ENCODE data around the gene BOK.
"Not testable (repeated sequence)": the region's sequence is repeated elsewhere in the genome, so short reads cannot be mapped to it uniquely, and the experiment has no call there.

BOK gene

GRCh38 chr2:241558532-241559322, at the start of gene BOK:
BOK (plus strand) TSS chr2:241558745; CDS start chr2:241559484, 739 bp downstream.
- H3K9me3 Mint-ChIP-seq, result peaks cover 10% of the 10 kb centered on the region
- ATAC-seq, result no peak
- H3K27ac Mint-ChIP-seq, result no peak within 1 kb of the TSS
- peaks cover 11% of the 10 kb centered on the region for H3K36me3 Mint-ChIP-seq
- peak within 1 kb of the TSS; percentile 54 for H3K4me3 Mint-ChIP-seq
- peaks cover 12% of the 10 kb centered on the region for H3K4me1 Mint-ChIP-seq
- peaks cover 80% of the 10 kb centered on the region for H3K27me3 Mint-ChIP-seq

GRCh38 chr2:241509155-241509784, 49.3 kb upstream of the BOK start:
- no peaks in the 10 kb centered on the region for H3K27me3 Mint-ChIP-seq
- H3K9me3 Mint-ChIP-seq, result no peaks in the 10 kb centered on the region
- no peaks in the 10 kb centered on the region for H3K36me3 Mint-ChIP-seq
- peak overlapping the region; percentile 87 for H3K4me3 Mint-ChIP-seq
- ATAC-seq, result no peak
- H3K4me1 Mint-ChIP-seq, result peaks cover 47% of the 10 kb centered on the region
- H3K27ac Mint-ChIP-seq, result peak overlapping the region; percentile 72

- Mint-ChIP-seq H3K27me3 (no peaks in the 10 kb centered on the region), H3K9me3 (no peaks in the 10 kb centered on the region), H3K27ac (no peak overlapping the region), H3K36me3 (no peaks in the 10 kb centered on the region), H3K4me3 (no peak overlapping the region), H3K4me1 (peaks cover 39% of the 10 kb centered on the region)
- ATAC-seq, result no peak
These were observed 47.3 kb upstream of the BOK start for GRCh38 chr2:241511091-241511741.

- no peak overlapping the region for H3K4me3 Mint-ChIP-seq
- peaks cover 11% of the 10 kb centered on the region for H3K9me3 Mint-ChIP-seq
- H3K27ac Mint-ChIP-seq, result no peak overlapping the region
- no peaks in the 10 kb centered on the region for H3K36me3 Mint-ChIP-seq
- H3K27me3 Mint-ChIP-seq, result no peaks in the 10 kb centered on the region
- H3K4me1 Mint-ChIP-seq, result peaks cover 22% of the 10 kb centered on the region
- no peak for ATAC-seq
These were observed 44.0 kb upstream of the BOK start for GRCh38 chr2:241514553-241514952.

GRCh38 chr2:241514986-241515737, 43.4 kb upstream of the BOK start:
- ATAC-seq, result no peak
- no peaks in the 10 kb centered on the region for H3K27me3 Mint-ChIP-seq
- no peak overlapping the region for H3K4me3 Mint-ChIP-seq

GRCh38 chr2:241516520-241516965, 42.0 kb upstream of the BOK start:
- H3K4me3 Mint-ChIP-seq, result no peak overlapping the region
- no peaks in the 10 kb centered on the region for H3K36me3 Mint-ChIP-seq
- ATAC-seq, result no peak
- H3K9me3 Mint-ChIP-seq, result peaks cover 11% of the 10 kb centered on the region
- peaks cover 8% of the 10 kb centered on the region for H3K27me3 Mint-ChIP-seq
- H3K4me1 Mint-ChIP-seq, result peaks cover 13% of the 10 kb centered on the region
- H3K27ac Mint-ChIP-seq, result no peak overlapping the region

More at GRCh38 chr2:241514986-241515737, 43.4 kb upstream of the BOK start:
- Mint-ChIP-seq H3K36me3 (no peaks in the 10 kb centered on the region), H3K9me3 (peaks cover 11% of the 10 kb centered on the region), H3K27ac (no peak overlapping the region), H3K4me1 (peaks cover 19% of the 10 kb centered on the region)

GRCh38 chr2:241517297-241517696, 41.2 kb upstream of the BOK start:
- Mint-ChIP-seq H3K4me1 (peaks cover 13% of the 10 kb centered on the region), H3K9me3 (peaks cover 11% of the 10 kb centered on the region), H3K4me3 (no peak overlapping the region), H3K27me3 (peaks cover 8% of the 10 kb centered on the region), H3K27ac (no peak overlapping the region), H3K36me3 (no peaks in the 10 kb centered on the region)
- ATAC-seq, result no peak

- H3K27me3 Mint-ChIP-seq, result peaks cover 8% of the 10 kb centered on the region
- H3K4me1 Mint-ChIP-seq, result peaks cover 13% of the 10 kb centered on the region
- no peaks in the 10 kb centered on the region for H3K36me3 Mint-ChIP-seq
- no peak overlapping the region for H3K4me3 Mint-ChIP-seq
- ATAC-seq, result no peak
- H3K9me3 Mint-ChIP-seq, result peaks cover 11% of the 10 kb centered on the region
- H3K27ac Mint-ChIP-seq, result no peak overlapping the region
These were observed 38.9 kb upstream of the BOK start for GRCh38 chr2:241519669-241520068.

- no peaks in the 10 kb centered on the region for H3K36me3 Mint-ChIP-seq
- peaks cover 7% of the 10 kb centered on the region for H3K9me3 Mint-ChIP-seq
- no peaks in the 10 kb centered on the region for H3K4me1 Mint-ChIP-seq
- H3K27ac Mint-ChIP-seq, result no peak overlapping the region
- H3K27me3 Mint-ChIP-seq, result peaks cover 8% of the 10 kb centered on the region
- no peak for ATAC-seq
- H3K4me3 Mint-ChIP-seq, result no peak overlapping the region
These were observed 36.1 kb upstream of the BOK start for GRCh38 chr2:241522477-241522876.

GRCh38 chr2:241525818-241526780, 32.4 kb upstream of the BOK start:
- ATAC-seq, H3K4me3 Mint-ChIP-seq, H3K4me1 Mint-ChIP-seq, H3K27ac Mint-ChIP-seq, H3K36me3 Mint-ChIP-seq, H3K9me3 Mint-ChIP-seq, H3K27me3 Mint-ChIP-seq: not testable (repeated sequence)

GRCh38 chr2:241530571-241530970, 28.0 kb upstream of the BOK start:
- Mint-ChIP-seq H3K4me3 (no peak overlapping the region), H3K27me3 (peaks cover 25% of the 10 kb centered on the region), H3K36me3 (no peaks in the 10 kb centered on the region), H3K27ac (no peak overlapping the region), H3K4me1 (no peaks in the 10 kb centered on the region), H3K9me3 (peaks cover 6% of the 10 kb centered on the region)
- no peak for ATAC-seq

GRCh38 chr2:241531161-241531722, 27.3 kb upstream of the BOK start:
- Mint-ChIP-seq H3K4me3 (no peak overlapping the region), H3K4me1 (no peaks in the 10 kb centered on the region), H3K36me3 (no peaks in the 10 kb centered on the region), H3K27me3 (peaks cover 25% of the 10 kb centered on the region), H3K9me3 (peaks cover 3% of the 10 kb centered on the region), H3K27ac (no peak overlapping the region)
- ATAC-seq, result no peak

- H3K4me1 Mint-ChIP-seq, result no peaks in the 10 kb centered on the region
- no peak overlapping the region for H3K4me3 Mint-ChIP-seq
- no peak for ATAC-seq
- no peaks in the 10 kb centered on the region for H3K9me3 Mint-ChIP-seq
- H3K27me3 Mint-ChIP-seq, result peaks cover 25% of the 10 kb centered on the region
- H3K36me3 Mint-ChIP-seq, result no peaks in the 10 kb centered on the region
- H3K27ac Mint-ChIP-seq, result no peak overlapping the region
These were observed 26.4 kb upstream of the BOK start for GRCh38 chr2:241532168-241532567.

All from stimulated activated memory B cell treated with anti-CD40 and anti-IgM and Interleukin-4, amounts not matched to agents 10 μg/mL and 1 μg/mL and 100 μg/mL, for 72 hours (primary cell).